Measurements from ENCODE around the gene AHR.

AHR gene

GRCh38 chr7:17298102-17298839, at the start of gene AHR:
Gene AHR, plus strand, starts transcription at chr7:17298652. Its CDS starts 613 bp downstream, at chr7:17299265.
- peak; percentile 91 for DNase-seq

DNA sequence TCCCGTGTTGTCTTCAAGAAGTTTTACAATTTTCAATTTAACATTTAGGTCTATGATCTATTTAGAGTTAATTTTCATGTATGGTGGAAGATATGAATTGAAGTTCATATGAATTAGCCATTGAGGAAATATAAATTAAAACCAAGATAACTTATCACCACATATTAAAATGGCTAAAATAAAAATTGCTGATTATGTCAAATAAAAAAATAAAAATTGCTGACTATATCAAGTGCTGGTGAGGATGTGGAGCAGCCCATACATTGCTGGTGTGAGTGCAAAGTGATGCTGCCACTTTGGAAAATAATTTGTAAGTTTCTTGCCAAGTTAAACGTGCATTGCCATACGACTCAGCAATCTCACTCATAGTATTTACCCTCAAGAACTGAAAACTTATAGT, 44.6 kb upstream of the AHR start:
- no peak for DNase-seq

- DNase-seq = no peak
These were observed 42.5 kb upstream of the AHR start for GRCh38 chr7:17255926-17256325.

DNA sequence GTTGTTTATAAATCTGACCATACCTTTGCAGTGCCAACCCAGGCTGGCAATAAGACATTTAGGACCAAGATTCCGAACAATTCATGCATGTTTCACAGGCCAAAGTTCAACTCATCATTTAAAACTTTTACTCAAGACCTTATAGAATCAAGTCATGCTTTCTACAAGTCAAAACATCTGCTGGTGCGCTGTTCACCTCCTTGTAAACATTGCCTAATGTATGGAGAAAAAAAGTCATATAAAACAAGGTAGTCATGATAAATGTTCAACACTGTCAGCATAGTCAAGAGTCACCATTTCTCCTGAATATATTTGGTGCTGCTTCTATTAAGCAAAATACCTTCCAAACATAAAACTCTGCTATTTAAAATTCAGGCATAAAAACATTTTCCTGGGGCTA, 42.1 kb upstream of the AHR start:
- DNase-seq = no peak

DNA sequence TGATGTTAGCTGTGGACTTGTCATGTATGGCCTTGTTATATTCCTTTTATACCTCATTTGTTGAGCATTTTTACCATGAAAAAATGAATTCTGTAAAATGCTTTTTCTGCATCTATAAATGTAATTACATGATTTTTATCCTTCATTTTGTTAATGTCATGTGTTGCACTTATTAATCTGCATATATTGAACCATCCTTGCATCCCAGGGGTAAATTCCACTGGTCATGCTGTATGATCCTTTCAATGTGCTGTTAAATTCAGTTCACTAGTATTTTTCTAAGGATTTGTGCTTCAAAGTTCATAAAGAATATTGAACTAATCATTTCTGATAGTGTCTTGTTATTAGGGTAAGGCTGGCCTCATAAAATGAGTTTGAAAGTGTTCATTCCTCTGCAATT, 31.9 kb upstream of the AHR start:
- DNase-seq = no peak

DNA sequence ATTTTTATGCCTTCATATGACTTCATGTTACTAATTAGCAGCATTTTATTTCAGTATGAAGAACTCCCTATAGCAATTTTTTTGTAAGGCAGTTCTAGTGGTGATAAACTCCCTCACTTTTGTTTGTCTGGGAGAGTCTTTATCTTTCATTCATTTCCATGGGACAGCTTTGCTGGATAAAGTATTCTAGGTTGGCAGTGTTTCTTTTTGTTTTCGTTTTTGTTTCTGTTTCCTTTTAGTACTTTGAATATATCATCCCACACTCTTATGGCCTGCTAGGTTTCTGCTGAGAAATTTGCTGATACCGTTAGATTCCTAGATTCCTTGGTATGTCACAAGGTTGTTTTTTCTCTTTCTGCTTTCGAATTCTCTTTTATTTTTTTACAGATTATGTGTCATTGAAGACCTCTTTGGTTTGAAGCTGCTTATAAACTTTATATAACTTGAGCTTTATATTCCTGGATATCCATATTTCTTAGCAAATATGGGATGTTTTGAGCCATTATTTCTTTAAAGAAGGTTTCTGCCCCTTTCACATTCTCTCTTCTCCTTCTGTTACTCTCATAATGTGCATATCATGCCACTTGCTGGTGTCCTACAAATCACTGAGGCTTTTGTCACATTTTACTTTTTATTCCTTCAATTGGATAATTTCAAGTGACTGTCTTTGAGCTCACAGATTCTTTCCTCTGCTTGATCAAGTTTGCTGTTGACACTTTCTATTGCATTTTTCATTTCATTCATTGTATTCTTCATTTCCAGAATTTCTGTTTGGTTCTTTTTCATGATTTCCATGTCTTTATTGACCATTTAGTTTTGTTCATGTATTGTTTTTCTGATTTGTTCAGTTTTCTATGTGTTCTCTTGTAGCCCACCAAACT, 28.9 kb upstream of the AHR start:
- DNase-seq = no peak

GRCh38 chr7:17274551-17275245, 23.8 kb upstream of the AHR start:
- DNase-seq = no peak

GRCh38 chr7:17275749-17276671, 22.4 kb upstream of the AHR start:
- DNase-seq = no peak

GRCh38 chr7:17279061-17279460, 19.4 kb upstream of the AHR start:
- DNase-seq = no peak

DNA sequence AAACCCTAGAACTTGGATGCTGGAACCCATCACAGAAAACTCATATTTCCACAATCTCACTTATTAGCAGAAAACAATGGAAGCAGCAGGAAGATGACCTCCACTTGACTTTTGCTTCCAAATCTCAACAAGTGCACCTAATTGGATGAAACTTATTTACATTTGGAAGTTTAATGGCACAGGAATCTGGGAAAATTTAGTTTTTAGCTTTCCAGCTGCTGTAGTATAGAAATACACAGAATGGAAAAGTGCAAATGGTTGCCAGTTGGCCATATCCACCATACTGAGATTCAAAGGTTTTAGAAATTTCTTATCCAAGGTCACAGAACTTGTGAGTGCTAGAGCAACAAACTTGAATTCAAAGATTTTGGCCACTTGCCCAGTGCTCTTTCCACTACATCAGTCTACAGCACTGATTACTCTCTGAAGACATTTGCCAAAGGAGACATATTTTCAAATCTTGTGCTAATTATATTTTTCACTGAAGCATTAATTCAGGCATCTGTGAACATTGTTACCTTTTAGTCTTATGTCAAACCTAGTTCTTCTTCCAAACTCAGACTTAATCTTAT, 9.3 kb upstream of the AHR start:
- no peak for DNase-seq

DNA sequence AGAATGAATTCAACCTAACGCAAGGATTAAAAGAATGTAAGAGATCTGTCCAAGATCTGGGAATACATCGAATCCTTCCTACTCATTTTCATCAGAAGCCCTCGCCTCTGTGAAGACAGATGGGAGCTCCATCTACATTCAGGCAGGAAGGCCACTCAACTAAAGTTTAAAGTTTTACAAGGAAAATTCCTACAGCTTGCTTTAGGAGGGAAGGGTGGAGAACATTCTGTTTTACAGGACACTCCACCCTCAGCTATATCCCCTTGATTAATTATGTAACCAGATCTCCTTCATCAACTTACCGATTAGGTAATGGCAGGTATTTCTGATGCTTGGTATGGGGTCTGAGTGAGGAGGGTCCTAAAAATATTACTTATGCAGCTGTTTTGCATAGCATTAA, 5.6 kb upstream of the AHR start:
- no peak for DNase-seq

DNA sequence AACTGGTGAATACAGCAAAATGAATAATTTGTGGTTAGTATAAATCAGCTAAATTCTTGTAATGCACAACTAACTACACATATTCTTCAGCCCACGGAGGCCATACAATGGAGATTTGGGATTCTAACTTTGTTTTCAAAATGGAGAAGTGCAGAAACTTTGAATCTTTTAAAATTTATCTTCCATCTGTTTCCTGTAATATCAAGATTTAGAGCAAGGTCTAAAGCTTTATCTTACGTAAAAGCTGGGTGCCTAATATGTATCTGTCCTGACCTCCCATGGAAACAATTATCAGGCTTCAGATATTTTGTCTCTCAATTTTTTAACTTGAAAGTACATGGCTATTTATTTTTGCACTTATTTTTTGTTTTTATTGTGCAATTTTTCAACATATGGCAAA, 5.0 kb upstream of the AHR start:
- no peak for DNase-seq

GRCh38 chr7:17297243-17297642, 1.2 kb upstream of the AHR start:
- peak; percentile 17 for DNase-seq

GRCh38 chr7:17298840-17299482, 509 bp downstream of the AHR start:
- peak; percentile 51 for DNase-seq

DNA sequence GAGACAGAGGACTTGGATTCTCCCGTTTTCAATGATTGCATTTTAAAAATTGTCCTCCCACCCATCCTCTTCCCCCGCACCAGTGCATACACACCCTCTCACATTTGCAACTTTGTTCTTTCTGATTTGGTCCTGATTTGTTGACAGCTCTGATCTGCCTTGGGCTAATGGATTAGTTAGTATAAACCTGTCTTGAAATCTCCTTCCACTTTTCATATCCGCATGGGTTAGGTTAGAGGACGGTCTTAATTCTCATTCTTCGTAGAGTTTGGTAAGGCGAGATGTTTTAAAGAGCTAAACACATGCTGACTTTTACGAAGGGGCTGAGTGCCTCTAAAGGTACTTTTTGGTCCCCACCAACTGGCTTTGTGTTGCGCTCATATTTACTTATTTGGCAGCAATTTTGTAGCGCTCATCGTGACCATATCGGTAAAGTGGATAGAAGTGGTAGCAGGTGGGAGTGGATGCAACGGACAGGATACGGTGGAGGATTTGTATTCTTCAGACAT, 1.1 kb downstream of the AHR start:
- DNase-seq = peak; percentile 40

GRCh38 chr7:17300012-17300411, 1.6 kb downstream of the AHR start:
- DNase-seq = peak; percentile 30

- DNase-seq = no peak
These were observed 2.0 kb downstream of the AHR start for GRCh38 chr7:17300437-17300836.

- peak; percentile 64 for DNase-seq
These were observed 3.3 kb downstream of the AHR start for GRCh38 chr7:17301471-17302456.

GRCh38 chr7:17302575-17303142, 4.2 kb downstream of the AHR start:
- peak; percentile 57 for DNase-seq

GRCh38 chr7:17304926-17305325, 6.5 kb downstream of the AHR start:
- peak; percentile 44 for DNase-seq

Measured in CD4-positive, alpha-beta T cell treated with Interleukin-21 for 1 hour (primary cell).